ENCODE data around the gene MSRB3. TPM values are rescaled to one million over a fixed set of nuclear protein-coding genes. Genes with fewer than 3 reads are reported as not detected.

The MSRB3 gene
- total RNA-seq, 4 donors from 2014 or later, result 12.0 to 29.2 (median 18.5) TPM

DNA sequence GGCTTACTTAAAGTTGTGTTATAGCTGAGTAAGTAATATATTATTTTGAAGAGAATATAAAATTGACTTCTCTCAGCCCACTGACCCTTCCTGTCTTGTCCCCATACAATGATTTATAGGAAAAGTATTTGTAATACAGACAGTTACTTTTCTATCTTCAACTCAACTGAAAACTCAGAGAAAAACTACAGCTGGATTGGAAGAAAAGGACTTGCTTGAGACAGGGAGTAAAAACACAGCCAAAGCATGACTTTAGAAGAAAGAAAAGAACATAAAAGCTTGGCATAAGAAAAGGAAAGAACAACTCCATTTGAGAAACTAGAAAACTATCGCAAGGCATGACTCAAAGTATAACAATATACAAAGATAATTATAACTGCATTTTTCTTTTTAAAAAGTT lies 57.5 kb downstream of the MSRB3 start:
- WGBS, 2 donors, result 81 to 83% methylated on average over 1 of the region's 1 CpG
- Histone ChIP-seq H3K4me3 (replicated peaks in 1 of 3) (no peak overlapping the region), H3K4me1 (no peaks in the 10 kb centered on the region), H3K27me3 (no peaks in the 10 kb centered on the region), H3K27ac (no peak overlapping the region), H3K36me3 (no peaks in the 10 kb centered on the region), H3K9me3 (no peaks in the 10 kb centered on the region)
- DNase-seq, result no peak
- TF ChIP-seq POLR2A (IDR thresholded peaks at IDR 0.05), result no peak
- intact Hi-C loops (cut with DNase I), result no loop called here

DNA sequence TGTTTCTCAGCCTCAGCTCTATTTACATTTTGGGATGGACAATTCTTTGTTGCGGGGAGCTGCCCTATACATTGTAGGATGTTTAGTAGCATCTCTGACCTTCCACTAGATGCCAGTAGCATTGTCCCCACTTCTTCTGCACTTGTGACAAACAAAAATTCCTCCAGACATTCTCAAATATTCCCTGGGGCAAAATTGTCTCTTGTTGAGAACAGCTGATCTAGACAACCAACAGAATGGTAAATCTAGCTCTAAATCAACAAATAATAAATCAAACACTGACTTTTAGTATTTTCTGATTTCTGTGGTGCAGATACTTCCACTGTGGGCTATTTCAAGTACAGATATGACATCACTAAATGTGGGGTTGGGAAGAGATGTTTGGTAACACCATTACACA lies 60.7 kb downstream of the MSRB3 start:
- TF ChIP-seq, protein P1, sequence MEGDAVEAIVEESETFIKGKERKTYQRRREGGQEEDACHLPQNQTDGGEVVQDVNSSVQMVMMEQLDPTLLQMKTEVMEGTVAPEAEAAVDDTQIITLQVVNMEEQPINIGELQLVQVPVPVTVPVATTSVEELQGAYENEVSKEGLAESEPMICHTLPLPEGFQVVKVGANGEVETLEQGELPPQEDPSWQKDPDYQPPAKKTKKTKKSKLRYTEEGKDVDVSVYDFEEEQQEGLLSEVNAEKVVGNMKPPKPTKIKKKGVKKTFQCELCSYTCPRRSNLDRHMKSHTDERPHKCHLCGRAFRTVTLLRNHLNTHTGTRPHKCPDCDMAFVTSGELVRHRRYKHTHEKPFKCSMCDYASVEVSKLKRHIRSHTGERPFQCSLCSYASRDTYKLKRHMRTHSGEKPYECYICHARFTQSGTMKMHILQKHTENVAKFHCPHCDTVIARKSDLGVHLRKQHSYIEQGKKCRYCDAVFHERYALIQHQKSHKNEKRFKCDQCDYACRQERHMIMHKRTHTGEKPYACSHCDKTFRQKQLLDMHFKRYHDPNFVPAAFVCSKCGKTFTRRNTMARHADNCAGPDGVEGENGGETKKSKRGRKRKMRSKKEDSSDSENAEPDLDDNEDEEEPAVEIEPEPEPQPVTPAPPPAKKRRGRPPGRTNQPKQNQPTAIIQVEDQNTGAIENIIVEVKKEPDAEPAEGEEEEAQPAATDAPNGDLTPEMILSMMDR (IDR thresholded peaks at IDR 0.05), result no peak
- Histone ChIP-seq H3K27me3 (no peaks in the 10 kb centered on the region), H3K9me3 (no peaks in the 10 kb centered on the region), H3K4me3 (replicated peaks in 1 of 3) (no peak overlapping the region), H3K36me3 (no peaks in the 10 kb centered on the region), H3K27ac (no peak overlapping the region), H3K4me1 (no peaks in the 10 kb centered on the region)
- 95 to 100% methylated on average over 1 of the region's 1 CpG for WGBS, 2 donors
- intact Hi-C loops (cut with DNase I), result no loop called here
- DNase-seq, result no peak

DNA sequence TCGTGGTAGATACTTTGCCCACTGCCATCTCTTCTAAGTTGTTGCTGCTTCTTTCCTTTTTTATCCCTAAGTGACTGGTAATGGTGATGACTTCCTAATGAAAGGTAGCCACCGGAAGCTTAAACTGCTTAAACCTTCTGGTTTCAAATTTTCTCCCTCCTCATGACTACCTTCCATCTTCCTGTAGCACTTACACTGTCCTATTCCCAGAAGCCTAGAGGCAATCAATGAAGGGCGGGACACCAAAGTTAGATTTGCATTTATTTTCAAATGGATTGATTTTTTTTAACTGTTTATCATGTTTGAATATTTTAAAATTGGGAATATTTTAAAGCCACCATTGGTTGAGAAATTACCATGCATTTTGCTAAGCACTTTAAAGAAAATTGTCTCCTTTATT lies 64.7 kb downstream of the MSRB3 start:
- Histone ChIP-seq H3K27me3 (no peaks in the 10 kb centered on the region), H3K36me3 (no peaks in the 10 kb centered on the region), H3K4me3 (replicated peaks in 1 of 3) (no peak overlapping the region), H3K9me3 (no peaks in the 10 kb centered on the region), H3K4me1 (no peaks in the 10 kb centered on the region), H3K27ac (no peak overlapping the region)
- no peak for TF ChIP-seq POLR2A (IDR thresholded peaks at IDR 0.05)
- TF ChIP-seq, protein P1 (IDR thresholded peaks at IDR 0.05), result no peak
- DNase-seq, result no peak
- intact Hi-C loops (cut with DNase I), result no loop called here
- 89% methylated on average over 3 of the region's 3 CpGs for WGBS, 2 donors

DNA sequence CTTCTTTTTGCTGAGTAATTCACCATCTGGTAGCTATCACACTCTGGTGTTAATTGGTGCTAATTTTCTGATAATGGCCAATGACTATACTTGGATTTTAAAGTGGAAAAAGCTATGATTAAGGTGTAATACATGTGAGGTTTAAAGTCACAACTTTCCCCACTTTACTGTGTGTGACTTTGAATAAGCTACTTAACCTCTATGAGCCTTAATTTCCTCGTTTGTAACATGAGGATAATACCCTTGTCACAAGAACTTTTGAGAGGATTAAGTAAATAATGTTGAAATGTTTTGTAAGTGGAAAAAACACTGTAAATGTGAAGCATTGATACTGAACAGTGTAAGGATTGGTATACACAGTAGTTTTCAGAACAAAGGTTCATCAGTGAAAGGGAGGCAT lies 65.3 kb downstream of the MSRB3 start:
- TF ChIP-seq, protein P1 (IDR thresholded peaks at IDR 0.05), result no peak
- no peak for TF ChIP-seq POLR2A (IDR thresholded peaks at IDR 0.05)
- no peaks in the 10 kb centered on the region for H3K27me3 ChIP-seq
- WGBS, 2 donors, result 54 to 56% methylated on average over 1 of the region's 1 CpG
- no peaks in the 10 kb centered on the region for H3K9me3 ChIP-seq
- intact Hi-C loops (cut with DNase I), result no loop called here
- H3K36me3 ChIP-seq, result no peaks in the 10 kb centered on the region
- no peak overlapping the region for H3K27ac ChIP-seq
- H3K4me3 ChIP-seq (replicated peaks in 1 of 3), result no peak overlapping the region
- no peak for DNase-seq
- no peaks in the 10 kb centered on the region for H3K4me1 ChIP-seq

DNA sequence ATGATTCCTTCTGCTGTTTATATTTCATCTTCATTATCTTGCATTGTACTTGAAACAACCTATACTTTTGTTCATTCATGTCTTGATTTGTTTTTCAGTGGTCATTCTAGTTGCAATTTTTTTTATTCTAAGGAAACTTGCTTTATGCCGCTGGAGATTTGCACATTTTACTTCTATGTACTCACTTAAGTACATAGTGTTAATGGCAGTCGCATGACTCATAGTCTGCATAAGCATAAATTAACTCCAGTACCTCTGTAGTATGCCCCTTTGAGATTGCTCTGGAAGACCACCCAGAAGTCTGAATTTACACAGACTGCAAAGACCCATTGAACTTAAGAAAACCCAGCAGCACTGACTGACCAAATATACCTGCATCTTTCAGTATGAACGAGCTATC lies 77.0 kb downstream of the MSRB3 start:
- no peak overlapping the region for H3K4me3 ChIP-seq (replicated peaks in 1 of 3)
- H3K36me3 ChIP-seq, result no peaks in the 10 kb centered on the region
- 87 to 92% methylated on average over 3 of the region's 3 CpGs for WGBS, 2 donors
- H3K4me1 ChIP-seq, result no peaks in the 10 kb centered on the region
- H3K27ac ChIP-seq, result no peak overlapping the region
- H3K9me3 ChIP-seq, result no peaks in the 10 kb centered on the region
- intact Hi-C loops (cut with DNase I), result no loop called here
- H3K27me3 ChIP-seq, result no peaks in the 10 kb centered on the region
- DNase-seq, result no peak
- TF ChIP-seq, protein P1 (IDR thresholded peaks at IDR 0.05), result no peak
- TF ChIP-seq POLR2A (IDR thresholded peaks at IDR 0.05), result no peak

All from thyroid gland (tissue), 4 donors.